G401 (cell line): Measurements from ENCODE around the gene TNC. TPM values are rescaled to one million over a fixed set of nuclear protein-coding genes. Genes with fewer than 3 reads are reported as not detected.
A peak's percentile ranks its signal among the peaks of the same experiment; 100 is the strongest.

Source experiments
- DNase-seq: peaks from one replicate; pipeline ENCODE4 v3.0.0-alpha.2; 2015; ENCODE audit warnings: low spot score
- in situ Hi-C: cut with HindIII; loops from 2 replicates; pipeline ENCODE4 v1.10.0; 2016; ENCODE audit warnings: low sequenced_read_pairs, mixed read lengths
- total RNA-seq: library from RNA; depleted of rRNA; stranded (reverse); fragments of >200 nt; shearing (Covaris generic); gene quantifications from 2 replicates; pipeline ENCODE4 v1.2.3, GENCODE V29; 2014; rRNA removed

The TNC gene
- total RNA-seq, result not detected in 2 replicates

DNA sequence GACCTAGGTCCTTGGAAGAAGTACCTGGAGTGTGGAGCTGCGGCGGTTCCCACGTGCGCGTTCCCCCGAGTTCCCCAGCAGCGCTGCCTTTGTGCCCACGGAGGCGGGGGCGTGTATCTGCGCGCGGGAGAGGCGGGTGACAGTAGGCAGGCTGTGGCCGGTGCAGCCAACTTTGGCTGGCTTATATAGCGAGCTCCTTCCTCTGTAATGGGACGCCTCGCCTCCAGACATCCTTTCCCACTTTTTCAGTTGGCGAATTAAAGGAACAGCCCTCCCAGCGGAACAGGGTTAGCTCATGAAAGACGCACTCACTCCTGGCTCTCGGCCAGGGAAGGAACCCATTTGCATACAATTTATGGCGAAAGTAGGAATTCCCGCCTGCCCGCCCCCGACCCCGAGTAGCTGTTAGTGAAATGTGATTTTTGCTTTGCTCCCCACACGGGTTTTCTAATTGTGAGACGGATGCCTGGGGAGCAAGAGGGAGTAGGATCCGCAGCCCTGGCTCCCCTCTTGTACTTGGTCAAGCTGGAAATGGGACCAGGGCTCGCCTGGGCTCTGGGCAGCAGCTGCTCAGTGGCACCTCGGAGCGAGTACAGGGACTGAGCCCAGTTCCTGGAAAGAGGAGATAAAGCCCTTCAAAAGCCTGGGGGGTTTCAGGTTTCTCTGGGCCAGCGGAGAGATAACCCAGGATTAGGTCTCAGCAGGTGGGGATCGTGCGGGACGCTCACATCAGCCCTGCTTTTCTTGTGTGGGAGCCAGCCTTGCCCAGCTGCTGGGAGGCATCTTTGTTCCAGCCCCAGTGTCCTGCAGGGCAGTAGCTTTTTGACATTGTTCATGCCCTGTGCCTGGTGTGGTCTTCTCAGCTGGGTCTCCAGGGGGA lies at the start of gene TNC:
Gene TNC, minus strand, starts transcription at position 159 of the 880 bp plus-strand sequence. CDS start 27,139 bp downstream, outside the sequence.
- in situ Hi-C loops, result no loop called here
- DNase-seq, result no peak

DNA sequence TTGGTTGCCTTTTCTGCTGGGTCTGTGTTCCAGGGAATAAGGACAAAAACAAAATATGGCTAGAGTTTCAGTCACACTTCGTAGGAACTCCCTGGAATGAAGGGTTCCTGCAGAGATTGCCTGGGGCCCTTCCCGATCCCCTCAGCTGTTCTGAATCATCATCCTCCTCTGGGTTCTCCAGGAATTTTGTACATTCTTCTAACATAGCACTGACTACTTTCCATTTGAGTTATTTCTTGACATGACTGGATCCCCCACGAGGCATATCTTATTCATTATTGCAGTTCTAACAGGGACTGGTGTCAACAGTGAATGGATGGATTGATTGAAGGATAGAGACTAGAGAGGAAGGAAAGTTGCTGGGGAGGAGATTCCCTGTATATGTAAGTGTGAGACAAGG lies 49.2 kb upstream of the TNC start:
- no peak for DNase-seq
- in situ Hi-C loops, result no loop called here

DNA sequence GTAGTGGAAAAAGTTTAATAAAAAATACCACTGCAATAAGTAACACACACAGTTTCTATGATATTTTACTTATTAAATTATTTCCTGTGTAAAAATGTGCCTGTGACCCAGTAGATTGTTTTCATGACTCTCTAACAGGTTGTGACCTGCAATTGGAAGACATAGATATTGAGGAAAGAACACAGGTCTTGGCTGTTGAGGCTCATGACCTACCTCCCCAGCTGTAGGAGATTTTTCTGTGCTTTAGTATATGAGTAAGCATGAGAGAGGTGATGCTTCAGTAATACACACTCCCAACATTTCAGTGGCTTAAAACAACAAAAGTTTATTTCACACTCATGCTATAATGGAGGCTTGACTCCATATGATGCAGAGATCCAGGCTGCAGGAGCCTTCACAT lies 47.3 kb upstream of the TNC start:
- DNase-seq, result no peak
- in situ Hi-C loops, result no loop called here

DNA sequence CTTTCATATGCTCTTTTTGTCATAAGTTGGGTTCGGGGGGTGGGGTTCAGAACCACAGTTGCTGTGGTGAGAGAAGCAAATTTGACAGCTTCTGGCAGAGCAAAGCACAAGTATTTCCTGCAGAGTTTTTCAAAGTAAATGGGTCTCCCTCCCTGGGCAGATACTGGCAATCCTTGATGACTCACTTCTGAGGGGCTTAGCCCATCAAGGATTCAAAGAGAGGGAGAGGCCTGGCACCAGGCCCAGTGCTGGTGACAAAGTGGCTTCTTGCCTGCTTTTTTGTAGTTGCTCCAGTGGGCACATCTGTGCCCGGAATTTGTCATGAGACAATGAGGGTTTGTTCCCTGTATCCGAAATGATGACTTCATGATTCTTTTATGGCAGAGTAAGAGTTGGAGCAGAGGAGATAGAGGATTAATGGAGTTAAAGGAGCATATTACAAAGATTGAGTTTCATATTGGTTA lies 46.6 kb upstream of the TNC start:
- in situ Hi-C loops, result no loop called here
- no peak for DNase-seq

- in situ Hi-C loops, result no loop called here
- DNase-seq, result no peak
Measured at GRCh38 chr9:115162946-115163345, 45.0 kb upstream of the TNC start.

DNA sequence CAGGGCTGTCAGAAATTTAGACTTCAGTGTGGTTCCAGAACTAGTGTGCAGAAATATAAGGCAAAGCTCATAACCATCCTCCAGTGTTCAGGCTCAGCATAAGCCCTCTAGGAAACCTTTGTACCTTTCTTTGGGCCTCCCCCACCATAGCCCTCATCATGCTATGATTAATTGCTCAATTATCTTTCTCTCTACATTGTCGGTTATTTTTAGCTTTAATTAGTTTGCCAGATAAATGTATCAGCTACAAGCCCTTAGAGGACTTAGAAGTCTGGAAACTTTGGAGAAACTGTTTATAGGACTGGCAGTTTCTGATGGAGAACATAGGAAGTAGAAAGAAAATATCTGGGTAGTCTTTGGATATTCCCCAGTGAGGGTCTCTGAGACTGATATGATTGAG lies 43.5 kb upstream of the TNC start:
- no peak for DNase-seq
- in situ Hi-C loops, result no loop called here

- DNase-seq, result no peak
- in situ Hi-C loops, result no loop called here
Measured at GRCh38 chr9:115158661-115159481, 40.9 kb upstream of the TNC start.

DNA sequence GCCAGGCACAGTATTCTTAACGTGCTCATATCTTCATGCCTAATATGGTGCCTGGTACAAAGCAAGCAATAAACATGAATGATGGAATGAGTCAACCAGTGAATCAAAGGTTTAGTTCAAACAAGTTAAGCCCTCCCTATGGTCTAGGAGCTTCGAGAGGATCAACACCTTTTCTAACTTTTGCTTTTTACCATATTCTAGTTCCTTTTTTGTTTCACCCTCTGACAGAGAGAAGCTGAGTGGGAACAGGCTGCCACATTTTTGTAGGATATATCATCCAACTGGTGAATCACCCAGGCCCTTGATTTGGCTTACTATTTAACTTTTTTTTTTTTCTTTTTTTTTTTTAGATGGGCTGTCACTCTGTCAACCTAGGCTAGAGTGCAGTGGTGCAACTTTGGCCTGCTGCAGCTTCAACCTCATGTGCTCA lies 39.3 kb upstream of the TNC start:
- no peak for DNase-seq
- in situ Hi-C loops, result no loop called here

DNA sequence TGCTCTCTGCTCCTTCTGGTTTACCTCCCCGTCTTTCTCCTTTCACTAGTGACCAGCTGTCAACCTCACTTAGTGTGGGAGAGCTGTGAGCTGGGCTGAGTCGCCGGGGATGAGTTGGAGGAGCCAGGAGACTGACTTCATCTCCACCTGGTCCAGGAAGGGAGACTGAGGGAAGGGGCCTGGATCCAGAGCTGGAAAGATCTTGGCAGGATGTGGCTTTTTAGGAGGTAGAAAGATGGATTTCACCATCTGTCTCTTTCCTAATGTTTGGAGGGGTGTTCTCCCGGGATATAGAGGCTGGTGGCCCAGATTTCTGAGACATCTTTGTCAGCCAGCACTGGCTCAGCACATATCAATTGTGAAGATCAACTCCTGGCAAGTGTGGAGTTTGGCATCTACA lies 37.1 kb upstream of the TNC start:
- no peak for DNase-seq
- in situ Hi-C loops, result no loop called here

DNA sequence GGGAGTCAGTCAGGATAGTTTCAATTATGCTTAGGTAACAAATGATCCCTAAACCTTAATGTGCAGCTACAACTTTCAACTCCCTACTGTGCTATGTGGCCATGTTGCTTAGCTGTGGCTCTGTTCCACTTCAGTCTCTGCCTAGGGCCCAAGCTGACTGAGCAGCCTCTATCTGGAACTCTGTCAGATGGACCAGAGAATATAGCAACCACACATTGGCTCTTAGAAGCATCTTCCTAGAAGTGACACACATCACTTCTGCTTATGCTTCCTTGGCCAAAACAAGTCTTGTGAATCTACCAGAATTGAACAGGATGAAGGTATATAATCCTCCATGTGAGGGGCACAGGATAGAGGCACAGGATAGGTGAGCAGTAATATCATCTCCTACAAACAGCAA lies 36.7 kb upstream of the TNC start:
- in situ Hi-C loops, result no loop called here
- DNase-seq, result no peak

GRCh38 chr9:115152281-115152820 lies 34.4 kb upstream of the TNC start:
- in situ Hi-C loops, result no loop called here
- DNase-seq, result no peak

- no peak for DNase-seq
- in situ Hi-C loops, result no loop called here
Measured at GRCh38 chr9:115148721-115149120, 30.8 kb upstream of the TNC start.

GRCh38 chr9:115146581-115147021 lies 28.6 kb upstream of the TNC start:
- no peak for DNase-seq
- in situ Hi-C loops, result no loop called here

- in situ Hi-C loops, result no loop called here
- no peak for DNase-seq
Measured at GRCh38 chr9:115144706-115145105, 26.7 kb upstream of the TNC start.

DNA sequence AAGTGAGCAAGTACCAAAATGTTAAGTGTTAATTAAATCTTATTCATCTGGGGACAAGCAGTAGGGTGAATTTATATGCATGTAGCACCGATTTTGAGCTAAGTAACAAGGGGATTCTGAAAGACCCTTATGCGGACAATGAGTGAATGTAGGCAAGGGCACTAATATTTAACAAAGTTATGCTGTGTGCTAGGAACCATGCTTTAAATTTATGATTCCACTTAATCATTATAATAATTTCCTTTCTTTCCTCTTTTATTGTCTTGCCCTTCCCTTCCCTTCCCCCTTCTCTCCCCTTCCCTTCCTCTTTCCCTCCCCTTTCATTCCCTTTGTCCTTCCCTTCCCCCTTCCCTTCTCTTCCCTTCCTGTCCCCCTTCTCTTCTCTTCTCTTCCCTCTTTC lies 25.7 kb upstream of the TNC start:
- in situ Hi-C loops, result no loop called here

DNA sequence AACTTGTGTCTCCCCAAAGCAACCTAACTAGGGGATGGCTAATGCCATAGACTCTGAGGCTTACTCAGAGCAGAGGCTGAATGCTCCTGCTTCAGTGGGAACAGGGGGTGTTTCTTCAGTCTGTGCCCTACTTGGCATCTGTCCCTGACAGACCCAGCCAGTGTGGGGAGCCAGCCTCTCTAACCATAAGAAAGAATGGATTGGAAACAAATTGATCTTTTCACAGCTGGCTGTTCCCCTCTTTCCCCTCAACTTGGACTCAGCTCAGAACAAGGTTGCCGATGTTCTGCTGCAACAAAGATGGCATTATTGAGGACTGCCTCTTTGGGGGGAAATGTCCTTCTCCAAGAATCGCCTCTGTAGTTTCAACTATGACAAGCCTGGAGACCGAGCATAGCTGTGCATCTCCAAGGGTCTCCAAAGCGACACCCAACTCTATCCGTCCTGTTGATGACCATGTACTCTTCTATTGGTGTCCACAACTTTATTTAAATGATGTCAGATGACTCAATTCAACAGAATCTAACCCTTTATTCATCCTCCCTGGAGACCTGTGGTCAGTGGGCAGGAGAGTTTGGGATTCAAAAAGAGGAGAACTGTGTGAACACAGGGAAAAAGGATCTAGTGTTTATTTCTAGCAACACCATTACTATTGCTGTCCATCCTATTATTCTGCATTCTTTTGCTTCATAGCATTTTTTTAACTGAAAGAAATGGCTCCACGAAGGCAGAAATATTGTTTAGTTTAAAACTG lies 24.7 kb upstream of the TNC start:
- DNase-seq, result peak; percentile 5
- in situ Hi-C loops, result no loop called here

More for the DNA sequence above, 25.7 kb upstream of the TNC start:
- DNase-seq, result no peak

DNA sequence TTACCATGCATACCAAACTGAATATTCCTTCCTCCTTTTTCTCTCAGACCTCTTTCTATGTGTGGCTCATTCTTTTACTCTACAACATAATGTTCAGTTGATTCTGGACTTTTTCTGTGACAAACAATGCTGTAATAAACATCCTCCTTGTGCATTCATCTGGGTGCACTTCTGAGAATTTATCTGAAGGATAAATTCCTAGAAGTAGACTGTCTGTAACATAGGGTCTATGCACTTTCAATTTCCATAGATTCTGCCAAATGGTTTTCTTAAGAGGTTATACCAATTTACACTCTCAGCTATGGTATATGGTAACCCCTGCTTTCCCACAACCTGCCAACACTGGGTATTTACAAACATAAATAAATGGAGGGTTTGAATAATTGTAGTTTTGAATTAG lies 24.1 kb upstream of the TNC start:
- in situ Hi-C loops, result no loop called here
- no peak for DNase-seq

- DNase-seq, result no peak
- in situ Hi-C loops, result no loop called here
Measured at GRCh38 chr9:115141612-115142011, 23.7 kb upstream of the TNC start.

DNA sequence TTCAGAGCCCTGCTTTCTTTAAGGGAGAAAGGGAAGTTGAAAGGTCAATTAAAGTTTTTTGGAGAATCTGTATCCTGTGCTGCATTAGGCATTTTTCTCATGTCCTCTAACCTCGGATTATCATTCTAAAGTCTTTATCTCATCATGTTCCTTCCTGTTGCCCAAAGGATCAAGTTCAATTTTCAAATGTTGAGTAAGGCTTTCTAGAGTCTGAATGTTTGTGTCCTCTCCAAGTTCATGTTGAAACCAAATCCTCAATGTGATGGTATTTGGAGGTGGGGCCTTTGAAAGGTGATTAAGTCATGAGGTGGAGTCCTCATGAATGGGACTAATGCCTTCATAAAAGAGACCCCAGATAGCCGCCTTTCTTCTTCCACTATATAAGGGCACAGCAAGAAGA lies 20.2 kb upstream of the TNC start:
- in situ Hi-C loops, result no loop called here
- no peak for DNase-seq
